ENCODE data around the gene GRAMD1A.
"Not testable (repeated sequence)": the region's sequence is repeated elsewhere in the genome, so short reads cannot be mapped to it uniquely, and the experiment has no call there.

The GRAMD1A gene

GRCh38 chr19:35004517-35005255, 4.6 kb downstream of the GRAMD1A start:
- DNase-seq, result no peak

- DNase-seq, result no peak
These were observed 5.3 kb downstream of the GRAMD1A start for GRCh38 chr19:35005256-35005977.

DNA sequence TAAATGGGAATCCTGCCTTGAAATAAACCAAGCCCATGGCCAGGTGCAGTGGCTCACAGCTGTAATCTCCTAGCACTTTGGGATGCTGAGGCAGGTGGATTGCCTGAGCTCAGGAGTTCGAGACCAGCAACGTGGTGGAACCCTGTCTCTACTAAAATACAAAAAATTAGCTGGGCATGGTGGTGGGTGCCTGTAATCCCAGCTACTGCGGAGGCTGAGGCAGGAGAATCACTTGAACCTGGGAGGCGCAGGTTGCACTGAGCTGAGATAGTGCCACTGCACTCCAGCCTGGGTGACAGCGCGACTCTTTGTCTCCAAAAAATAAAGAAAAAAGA, 5.9 kb downstream of the GRAMD1A start:
- DNase-seq, result not testable (repeated sequence)

- DNase-seq, result no peak
These were observed 6.3 kb downstream of the GRAMD1A start for GRCh38 chr19:35006342-35006998.

DNA sequence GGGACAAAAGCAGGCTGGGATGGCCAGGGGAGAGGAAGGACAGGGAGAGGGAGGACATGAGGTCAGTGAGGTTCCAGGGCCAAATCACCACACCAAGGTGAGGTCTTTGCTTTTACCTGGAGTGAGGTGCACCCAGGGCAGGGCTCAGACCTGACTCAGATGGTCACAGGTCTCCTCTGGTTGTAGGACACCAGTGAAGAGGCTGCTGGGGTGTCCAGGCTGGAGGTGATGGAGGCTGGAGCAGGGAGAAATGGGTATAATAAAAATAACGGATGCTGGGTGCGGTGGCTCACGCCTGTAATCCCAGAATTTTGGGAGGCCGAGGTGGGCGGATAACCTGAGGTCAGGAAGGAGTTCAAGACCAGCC, 6.9 kb downstream of the GRAMD1A start:
- no peak for DNase-seq

- DNase-seq, result not testable (repeated sequence)
These were observed 7.3 kb downstream of the GRAMD1A start for GRCh38 chr19:35007427-35007826.

GRCh38 chr19:35008891-35009341, 8.8 kb downstream of the GRAMD1A start:
- no peak for DNase-seq

GRCh38 chr19:35009424-35010415, 9.6 kb downstream of the GRAMD1A start:
- DNase-seq, result no peak

DNA sequence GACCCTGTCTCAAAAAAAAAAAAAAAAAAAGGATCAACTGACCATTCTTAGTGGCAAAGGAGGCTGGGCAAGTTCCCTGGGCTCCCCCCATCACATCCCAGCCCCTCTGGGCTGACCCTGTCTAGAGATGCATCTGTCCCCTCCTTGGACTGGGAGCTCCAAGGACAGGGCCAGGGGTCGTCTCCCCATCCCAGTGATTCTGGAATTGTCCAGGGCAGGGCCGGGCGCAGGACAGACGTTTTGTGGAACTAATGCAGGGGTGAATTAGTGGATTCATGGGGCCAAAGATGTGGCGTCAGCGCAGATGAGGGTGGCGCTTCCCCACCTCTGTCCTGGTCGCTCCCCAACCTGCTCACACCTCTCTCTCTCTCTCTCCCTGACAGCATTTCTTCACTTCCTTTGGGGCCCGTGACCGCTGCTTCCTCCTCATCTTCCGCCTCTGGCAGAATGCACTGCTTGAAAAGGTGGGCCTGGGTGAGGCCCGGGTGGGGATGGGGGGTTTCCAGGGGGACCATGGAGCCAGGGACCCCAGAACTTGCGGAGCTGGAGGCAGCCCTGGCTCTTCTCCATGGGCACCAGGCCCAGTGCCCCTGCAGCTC, 11.1 kb downstream of the GRAMD1A start:
- no peak for DNase-seq

DNA sequence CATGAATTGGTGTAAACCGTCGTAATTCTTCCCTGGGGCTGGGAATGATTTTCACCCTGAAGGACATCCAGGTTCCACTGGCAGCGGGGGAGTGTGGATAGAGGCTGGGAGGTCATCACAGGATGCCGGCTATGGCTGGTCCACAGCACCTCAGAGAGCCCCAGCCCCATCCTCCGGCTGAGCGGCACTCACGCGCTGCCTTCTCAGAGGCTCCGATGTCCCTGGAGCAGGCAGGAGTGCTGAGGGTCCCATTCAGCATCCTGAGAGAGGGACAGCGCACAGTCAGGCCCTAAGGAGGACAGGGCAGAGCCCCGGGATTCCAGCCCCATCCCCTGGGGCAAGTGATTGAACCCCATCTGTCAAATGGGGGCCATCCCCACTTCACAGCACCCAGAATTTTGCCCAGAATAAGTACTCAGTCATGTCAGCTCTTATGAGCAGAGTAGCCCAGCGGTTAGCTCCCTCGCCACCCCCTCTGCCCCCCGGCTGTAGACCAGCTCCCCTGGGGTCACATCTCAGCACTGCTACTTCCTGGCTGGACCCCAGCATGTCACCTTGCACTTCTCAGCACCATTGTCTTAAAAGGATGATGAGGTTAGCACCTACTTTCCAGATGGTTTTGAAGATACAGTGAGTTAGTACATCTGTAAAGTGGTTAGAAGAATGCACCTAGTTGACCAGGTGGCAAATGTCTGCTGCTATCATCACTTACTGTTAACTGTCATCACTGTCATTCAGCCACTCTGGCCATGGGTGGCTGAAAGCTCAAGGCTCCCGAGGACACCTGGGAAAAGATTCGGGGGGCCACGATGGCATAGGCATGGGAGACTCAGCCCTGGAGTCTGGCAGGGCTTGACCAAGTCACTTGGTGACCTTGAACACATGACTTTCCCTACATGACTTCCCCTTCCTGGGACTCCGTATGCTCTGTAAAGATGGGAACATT, 11.9 kb downstream of the GRAMD1A start:
- no peak for DNase-seq

DNA sequence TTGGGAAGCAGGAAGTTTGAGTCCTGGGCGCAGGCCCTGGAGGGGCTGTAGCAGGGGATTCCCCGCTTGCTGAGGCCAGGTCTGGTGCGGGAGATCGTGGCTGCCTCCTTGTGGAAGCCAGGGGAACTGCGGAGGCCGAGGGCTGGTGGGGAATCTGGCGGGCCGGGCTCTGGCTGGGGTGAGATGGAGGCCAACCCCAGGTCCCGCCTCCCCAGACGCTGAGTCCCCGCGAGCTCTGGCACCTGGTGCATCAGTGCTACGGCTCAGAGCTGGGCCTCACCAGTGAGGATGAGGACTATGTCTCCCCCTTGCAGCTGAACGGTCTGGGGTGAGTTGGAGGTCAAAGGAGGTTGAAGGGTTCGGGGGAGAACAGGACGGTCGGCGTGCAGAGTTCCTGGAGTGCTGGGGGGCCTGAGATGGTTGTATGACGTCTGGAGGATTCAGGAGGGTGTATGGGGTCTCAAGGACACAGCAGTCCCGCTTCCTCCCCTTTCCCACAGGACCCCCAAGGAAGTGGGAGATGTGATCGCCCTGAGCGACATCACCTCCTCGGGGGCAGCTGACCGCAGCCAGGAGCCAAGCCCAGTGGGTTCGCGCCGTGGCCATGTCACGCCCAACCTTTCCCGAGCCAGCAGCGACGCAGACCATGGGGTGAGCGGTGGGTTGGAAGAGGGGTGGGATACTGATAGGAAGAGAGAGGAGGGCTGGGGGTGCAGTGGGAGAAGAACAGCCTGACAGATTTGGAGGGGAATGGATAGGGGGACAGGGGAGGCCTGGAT, 13.1 kb downstream of the GRAMD1A start:
- DNase-seq, result peak; percentile 78

GRCh38 chr19:35013820-35014754, 14.0 kb downstream of the GRAMD1A start:
- peak; percentile 62 for DNase-seq

GRCh38 chr19:35014774-35015173, 14.7 kb downstream of the GRAMD1A start:
- DNase-seq, result not testable (repeated sequence)

DNA sequence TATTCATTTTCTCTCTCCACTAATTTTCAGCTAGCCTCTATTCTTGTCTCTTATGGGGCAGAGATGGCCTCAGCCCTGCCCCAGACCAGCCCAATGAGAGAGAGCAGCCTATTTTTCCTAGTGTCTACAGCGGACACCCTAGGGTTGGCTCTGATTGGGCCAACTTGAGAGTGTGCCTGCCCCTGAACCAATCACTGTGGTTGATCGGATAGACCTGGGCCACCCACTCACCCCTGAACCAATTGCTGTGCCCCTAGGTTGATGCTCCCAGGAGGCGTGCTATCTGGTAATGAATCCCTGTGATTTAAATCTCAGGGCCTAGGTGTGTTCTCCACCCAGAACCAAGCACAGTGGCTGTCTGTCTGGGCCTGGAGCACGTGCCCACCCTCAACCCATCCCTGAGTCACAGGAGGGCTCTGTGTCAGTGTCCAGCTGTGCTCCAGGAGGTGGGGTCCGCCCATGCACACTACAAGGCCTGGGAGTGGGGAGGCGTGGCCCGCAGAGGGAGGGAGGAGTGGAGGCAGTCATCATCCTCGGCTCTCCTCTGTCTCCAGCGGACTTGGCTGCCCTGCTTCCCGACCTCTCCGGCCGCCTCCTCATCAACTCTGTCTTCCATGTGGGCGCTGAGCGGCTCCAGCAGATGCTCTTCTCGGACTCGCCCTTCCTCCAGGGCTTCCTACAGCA, 15.3 kb downstream of the GRAMD1A start:
- no peak for DNase-seq

DNA sequence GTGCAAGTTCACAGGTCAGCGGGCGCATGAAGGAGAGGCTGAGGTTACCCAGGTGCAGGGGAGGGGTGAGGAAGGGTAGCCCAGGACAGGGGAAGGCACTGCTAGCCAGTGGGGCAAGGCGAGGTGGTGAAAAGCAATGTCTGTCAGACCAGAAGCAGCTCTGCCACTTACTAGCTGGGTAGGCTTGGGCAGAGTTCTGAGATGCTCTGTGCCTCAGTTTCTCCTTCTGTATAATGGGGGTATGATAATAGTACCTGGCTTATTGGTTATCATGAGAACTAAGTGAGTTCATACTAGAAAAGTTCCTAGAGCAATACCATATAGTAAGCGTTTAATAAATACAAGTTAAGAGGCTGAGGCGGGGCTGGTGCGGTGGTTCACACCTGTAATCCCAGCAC, 15.8 kb downstream of the GRAMD1A start:
- DNase-seq, result no peak

DNA sequence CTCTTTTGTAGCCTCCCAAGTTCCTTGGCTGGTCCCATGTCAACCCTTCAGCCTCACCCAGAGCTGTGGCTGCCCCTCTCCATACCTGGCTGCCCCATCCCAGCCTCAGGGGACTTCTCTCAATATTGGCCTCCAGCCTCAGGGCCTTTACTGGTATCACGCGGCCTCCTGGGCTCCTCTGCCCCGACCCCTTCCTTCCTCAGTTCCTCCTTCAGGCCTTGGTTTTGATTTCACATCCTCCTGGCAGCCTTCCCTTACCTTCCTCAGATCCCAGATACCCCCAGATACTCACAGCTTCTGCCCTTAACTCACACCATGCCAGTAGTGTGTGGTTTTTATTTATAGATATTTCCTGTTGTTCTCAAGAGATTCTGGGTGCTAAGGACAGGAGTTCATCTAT, 17.4 kb downstream of the GRAMD1A start:
- DNase-seq, result no peak

- no peak for DNase-seq
These were observed 18.3 kb downstream of the GRAMD1A start for GRCh38 chr19:35018379-35018778.

- no peak for DNase-seq
These were observed 19.0 kb downstream of the GRAMD1A start for GRCh38 chr19:35019144-35019543.

DNA sequence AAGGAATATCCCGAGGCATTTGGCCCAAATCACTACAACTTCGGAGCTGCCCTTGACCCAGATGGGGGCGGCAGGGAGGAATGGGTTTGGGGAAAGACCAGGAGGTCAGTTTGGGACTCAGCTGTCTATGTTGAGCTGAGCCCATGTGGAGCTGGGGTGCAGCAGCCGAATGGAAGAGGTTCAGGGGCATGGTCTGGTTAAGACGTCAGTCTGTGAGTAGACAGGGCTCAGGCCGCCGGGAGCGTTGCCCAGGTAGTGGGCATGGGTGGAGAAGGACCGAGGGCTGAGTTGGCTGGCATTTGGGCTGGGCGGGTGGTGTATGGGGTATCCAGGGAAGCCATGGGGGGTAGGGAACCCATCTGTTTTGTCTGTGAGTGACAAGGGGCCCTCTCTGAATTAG, 20.9 kb downstream of the GRAMD1A start:
- no peak for DNase-seq

Data from suppressor macrophage treated with lipopolysaccharide for 4 hours (primary cell).